Neural progenitor cell (in vitro differentiated cells): ENCODE data around the gene TEK. TPM values are rescaled to one million over a fixed set of nuclear protein-coding genes. Genes with fewer than 3 reads are reported as not detected.

Experiments
- DNase-seq: peaks from one replicate; pipeline ENCODE4 v3.0.0-alpha.2; 2016; ENCODE audit warnings: low spot score
- H2AFZ ChIP-seq: fragments of 200-600 bp; sonication (generic); replicated peaks from 2 replicates; pipeline ENCODE4 v1.6.1; 2016; ENCODE audit warnings: antibody characterized with exemption
- H3F3A ChIP-seq: fragments of 200-600 bp; sonication (generic); 2 replicates; pipeline ENCODE4 v1.6.1; 2016; ENCODE audit warnings: antibody characterized with exemption, low read depth
- H3K27ac ChIP-seq: fragments of 200-600 bp; sonication (generic); 2 replicates; pipeline ENCODE4 v1.5.1; 2016; ENCODE audit warnings: mild to moderate bottlenecking
- H3K27me3 ChIP-seq: fragments of 200-600 bp; sonication (generic); 2 replicates; pipeline ENCODE4 v1.6.1; 2016; ENCODE audit warnings: mild to moderate bottlenecking, moderate library complexity
- H3K36me3 ChIP-seq: fragments of 200-600 bp; sonication (generic); 2 replicates; pipeline ENCODE4 v1.5.1; 2016
- H3K4me1 ChIP-seq: fragments of 200-600 bp; sonication (generic); 2 replicates; pipeline ENCODE4 v1.6.1; 2016; ENCODE audit warnings: mixed run types
- H3K4me2 ChIP-seq: fragments of 200-600 bp; sonication (generic); 2 replicates; pipeline ENCODE4 v1.6.1; 2016
- H3K4me3 ChIP-seq: fragments of 200-600 bp; sonication (generic); 2 replicates; pipeline ENCODE4 v1.5.1; 2016
- H3K79me2 ChIP-seq: fragments of 200-600 bp; sonication (generic); 2 replicates; pipeline ENCODE4 v1.6.1; 2016; ENCODE audit warnings: low read depth
- H3K9ac ChIP-seq: fragments of 200-600 bp; sonication (generic); 2 replicates; pipeline ENCODE4 v1.6.1; 2016
- H3K9me3 ChIP-seq: fragments of 200-600 bp; sonication (generic); 2 replicates; pipeline ENCODE4 v1.5.1; 2016; ENCODE audit warnings: low read depth
- H4K20me1 ChIP-seq: fragments of 200-600 bp; sonication (generic); 2 replicates; pipeline ENCODE4 v1.6.1; 2016; ENCODE audit warnings: low read depth
- H3K27ac Mint-ChIP-seq: 3 replicates; pipeline ENCODE4 v1.8.0; 2021; ENCODE audit warnings: mixed read lengths
- H3K27me3 Mint-ChIP-seq: 2 replicates; pipeline ENCODE4 v1.8.0; 2022; ENCODE audit warnings: low read depth, mild to moderate bottlenecking, inconsistent platforms, moderate library complexity, mixed read lengths; ENCODE audit not compliant: insufficient read depth
- H3K36me3 Mint-ChIP-seq: 3 replicates; pipeline ENCODE4 v1.8.0; 2021; ENCODE audit warnings: mixed read lengths
- H3K4me1 Mint-ChIP-seq: 3 replicates; pipeline ENCODE4 v1.8.0; 2021; ENCODE audit warnings: mixed read lengths
- H3K4me3 Mint-ChIP-seq: 3 replicates; pipeline ENCODE4 v1.8.0; 2021; ENCODE audit warnings: mild to moderate bottlenecking, moderate library complexity, mixed read lengths
- H3K9me3 Mint-ChIP-seq: 3 replicates; pipeline ENCODE4 v1.8.0; 2020; ENCODE audit warnings: mixed read lengths
- EZH2 ChIP-seq: fragments of 200-600 bp; sonication (generic); IDR thresholded peaks from 2 replicates; pipeline ENCODE4 v1.6.1; 2017; ENCODE audit warnings: antibody characterized with exemption, mild to moderate bottlenecking, moderate library complexity
- EZH2phosphoT487 ChIP-seq: fragments of 200-600 bp; sonication (generic); IDR thresholded peaks from 2 replicates; pipeline ENCODE4 v1.6.1; 2017; ENCODE audit warnings: antibody characterized with exemption
- small RNA-seq: library from RNA; depleted of rRNA; stranded (forward); fragments of <200 nt; gene quantifications from one replicate; pipeline ENCODE3, GENCODE V24; 2015
- total RNA-seq: library from RNA; depleted of rRNA; stranded (reverse); fragments of >200 nt; gene quantifications from 2 replicates; pipeline ENCODE4 v1.2.3, GENCODE V29; 2015; ENCODE audit warnings: low replicate concordance
- TF ChIP-seq, protein P1 (sequence below): fragments of 200-600 bp; sonication (generic); IDR thresholded peaks from 2 replicates; pipeline ENCODE4 v1.5.1; 2017; ENCODE audit warnings: antibody characterized with exemption, mild to moderate bottlenecking

The TEK gene
- total RNA-seq, 1 donor from 2014 or later: 12.3 TPM

DNA sequence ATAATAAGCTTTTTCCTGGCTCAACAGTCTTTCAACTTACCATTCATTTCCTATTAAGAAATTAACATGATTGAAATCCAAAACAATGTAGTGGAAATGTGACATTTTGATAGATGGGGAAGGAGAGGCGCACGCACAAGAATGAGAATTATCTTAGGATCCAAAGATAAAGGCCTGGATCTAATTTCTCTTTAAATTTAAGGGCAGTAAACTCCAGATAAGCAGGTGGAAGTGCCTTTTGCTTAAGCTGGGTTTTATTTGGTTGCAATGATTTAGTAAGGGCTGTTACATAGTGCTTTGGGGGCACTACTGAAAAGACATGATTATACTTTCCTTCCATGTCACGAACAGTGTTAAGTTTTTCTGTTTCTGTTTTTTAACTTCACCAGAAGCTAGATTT lies 170.6 kb downstream of the TEK start:
- H3K4me3 Mint-ChIP-seq: no peak overlapping the region
- no peaks in the 10 kb centered on the region for H3K9me3 Mint-ChIP-seq
- Histone ChIP-seq H4K20me1 (no peaks in the 10 kb centered on the region), H2AFZ (no peak overlapping the region), H3K27me3 (no peaks in the 10 kb centered on the region), H3K4me2 (no peak overlapping the region), H3K9ac (no peak overlapping the region), H3K79me2 (no peaks in the 10 kb centered on the region), H3K36me3 (no peaks in the 10 kb centered on the region), H3K4me3 (no peak overlapping the region), H3F3A (no peaks in the 10 kb centered on the region), H3K9me3 (no peaks in the 10 kb centered on the region), H3K4me1 (no peaks in the 10 kb centered on the region), H3K27ac (no peak overlapping the region)
- H3K27me3 Mint-ChIP-seq: no peaks in the 10 kb centered on the region
- DNase-seq: no peak
- H3K4me1 Mint-ChIP-seq: no peaks in the 10 kb centered on the region
- H3K36me3 Mint-ChIP-seq: no peaks in the 10 kb centered on the region
- TF ChIP-seq EZH2 (no peak), EZH2phosphoT487 (no peak)
- TF ChIP-seq, protein P1, sequence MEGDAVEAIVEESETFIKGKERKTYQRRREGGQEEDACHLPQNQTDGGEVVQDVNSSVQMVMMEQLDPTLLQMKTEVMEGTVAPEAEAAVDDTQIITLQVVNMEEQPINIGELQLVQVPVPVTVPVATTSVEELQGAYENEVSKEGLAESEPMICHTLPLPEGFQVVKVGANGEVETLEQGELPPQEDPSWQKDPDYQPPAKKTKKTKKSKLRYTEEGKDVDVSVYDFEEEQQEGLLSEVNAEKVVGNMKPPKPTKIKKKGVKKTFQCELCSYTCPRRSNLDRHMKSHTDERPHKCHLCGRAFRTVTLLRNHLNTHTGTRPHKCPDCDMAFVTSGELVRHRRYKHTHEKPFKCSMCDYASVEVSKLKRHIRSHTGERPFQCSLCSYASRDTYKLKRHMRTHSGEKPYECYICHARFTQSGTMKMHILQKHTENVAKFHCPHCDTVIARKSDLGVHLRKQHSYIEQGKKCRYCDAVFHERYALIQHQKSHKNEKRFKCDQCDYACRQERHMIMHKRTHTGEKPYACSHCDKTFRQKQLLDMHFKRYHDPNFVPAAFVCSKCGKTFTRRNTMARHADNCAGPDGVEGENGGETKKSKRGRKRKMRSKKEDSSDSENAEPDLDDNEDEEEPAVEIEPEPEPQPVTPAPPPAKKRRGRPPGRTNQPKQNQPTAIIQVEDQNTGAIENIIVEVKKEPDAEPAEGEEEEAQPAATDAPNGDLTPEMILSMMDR: no peak
- no peak overlapping the region for H3K27ac Mint-ChIP-seq

Small RNA genes within 50 kb of the gene (small RNA-seq; reads per million reads assigned to genes)
- not detected for gene AL355433.1
- gene RNA5SP280: not detected

Other genes with a start within 250 kb of the TEK start
- 30.1 and 44.1 TPM in 2 replicates for gene CAAP1, start 216.4 kb upstream of the TEK start, total RNA-seq
- 44.8 and 80.1 TPM in 2 replicates for gene PLAA, start 162.0 kb upstream of the TEK start, total RNA-seq
- 51.5 and 81.2 TPM in 2 replicates for gene IFT74, start 152.8 kb upstream of the TEK start, total RNA-seq
- not detected in 2 replicates for gene LRRC19, start 103.6 kb upstream of the TEK start, total RNA-seq
- gene EQTN, start 187.9 kb downstream of the TEK start, total RNA-seq: 2.0 and 3.4 TPM in 2 replicates